GM12892 (cell line): Measurements from ENCODE around the gene SEC16B.

Source experiments
- POLR2A ChIP-seq: IDR thresholded peaks from 2 replicates; pipeline ENCODE4 v1.6.1; 2011; ENCODE audit warnings: low read depth, low read length, control low read depth
- POLR2AphosphoS5 ChIP-seq: IDR thresholded peaks from 2 replicates; pipeline ENCODE4 v1.6.1; 2011; ENCODE audit warnings: low read depth, low read length, control low read depth
- TAF1 ChIP-seq: IDR thresholded peaks from 2 replicates; pipeline ENCODE4 v1.6.1; 2011; ENCODE audit warnings: low read depth, mild to moderate bottlenecking, control low read depth, low read length, borderline replicate concordance

- no peak for TF ChIP-seq TAF1
- TF ChIP-seq POLR2A: no peak
- no peak for TF ChIP-seq POLR2AphosphoS5
Measured at GRCh38 chr1:177976596-177976995, 6.7 kb upstream of the SEC16B start.
